SK-MEL-5 (cell line): ENCODE results near the gene PCCA. TPM values are rescaled to one million over a fixed set of nuclear protein-coding genes. Genes with fewer than 3 reads are reported as not detected.
"Not testable (repeated sequence)": the region's sequence is repeated elsewhere in the genome, so short reads cannot be mapped to it uniquely, and the experiment has no call there.

Source experiments
- DNase-seq: peaks from one replicate; pipeline ENCODE4 v3.0.0-alpha.2; 2016; ENCODE audit warnings: low read depth, low spot score
- in situ Hi-C: cut with HindIII; loops from 2 replicates; pipeline ENCODE4 v1.10.0; 2016; ENCODE audit warnings: low sequenced_read_pairs, high pct_unique_total_duplicates, low pct_unique_long_range_greater_than_20kb
- polyA plus RNA-seq, 2 experiments: library from polyadenylated mRNA; depleted of rRNA; stranded (reverse); fragments of >200 nt; gene quantifications; 2 replicates each; pipeline ENCODE4 v1.2.3, GENCODE V29; 2015
- total RNA-seq: library from RNA; depleted of rRNA; stranded (reverse); fragments of >200 nt; shearing (Covaris generic); gene quantifications from 2 replicates; pipeline ENCODE4 v1.2.3, GENCODE V29; 2014; rRNA removed

PCCA gene, protein sequence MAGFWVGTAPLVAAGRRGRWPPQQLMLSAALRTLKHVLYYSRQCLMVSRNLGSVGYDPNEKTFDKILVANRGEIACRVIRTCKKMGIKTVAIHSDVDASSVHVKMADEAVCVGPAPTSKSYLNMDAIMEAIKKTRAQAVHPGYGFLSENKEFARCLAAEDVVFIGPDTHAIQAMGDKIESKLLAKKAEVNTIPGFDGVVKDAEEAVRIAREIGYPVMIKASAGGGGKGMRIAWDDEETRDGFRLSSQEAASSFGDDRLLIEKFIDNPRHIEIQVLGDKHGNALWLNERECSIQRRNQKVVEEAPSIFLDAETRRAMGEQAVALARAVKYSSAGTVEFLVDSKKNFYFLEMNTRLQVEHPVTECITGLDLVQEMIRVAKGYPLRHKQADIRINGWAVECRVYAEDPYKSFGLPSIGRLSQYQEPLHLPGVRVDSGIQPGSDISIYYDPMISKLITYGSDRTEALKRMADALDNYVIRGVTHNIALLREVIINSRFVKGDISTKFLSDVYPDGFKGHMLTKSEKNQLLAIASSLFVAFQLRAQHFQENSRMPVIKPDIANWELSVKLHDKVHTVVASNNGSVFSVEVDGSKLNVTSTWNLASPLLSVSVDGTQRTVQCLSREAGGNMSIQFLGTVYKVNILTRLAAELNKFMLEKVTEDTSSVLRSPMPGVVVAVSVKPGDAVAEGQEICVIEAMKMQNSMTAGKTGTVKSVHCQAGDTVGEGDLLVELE
- 9.7 and 12.4 TPM in 2 replicates for total RNA-seq
- polyA plus RNA-seq (2015; cell fraction: cytosol; rRNA removed) = 7.7 and 13.7 TPM in 2 replicates
- 21.1 and 27.0 TPM in 2 replicates for polyA plus RNA-seq (2015; cell fraction: nucleus; rRNA removed)

GRCh38 chr13:100088644-100089464 is at the start of gene PCCA:
PCCA (plus strand) TSS chr13:100089093; CDS start chr13:100089121, 28 bp downstream.
- DNase-seq = peak; percentile 95
- in situ Hi-C loops = no loop called here

DNA sequence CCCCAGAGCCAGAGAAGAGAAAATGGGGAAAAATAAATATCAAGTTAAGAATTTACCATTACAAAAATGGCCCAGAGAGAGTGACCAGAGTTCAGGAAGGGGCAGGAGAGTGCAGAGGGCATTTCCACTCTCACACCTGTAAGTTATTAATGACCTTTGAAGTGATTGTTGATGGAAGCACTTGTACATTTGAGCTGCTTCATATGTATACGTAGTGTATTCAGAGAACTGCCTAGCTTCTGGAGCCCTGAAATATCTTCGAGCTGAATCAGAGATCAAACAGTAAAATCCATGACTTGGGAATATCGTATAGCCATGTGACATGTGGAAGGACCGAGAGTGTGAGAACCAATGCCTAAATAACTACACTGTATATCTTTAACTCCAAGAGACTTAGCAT is 49.2 kb upstream of the PCCA start:
- DNase-seq = peak; percentile 13
- in situ Hi-C loops = no loop called here

- DNase-seq = no peak
- in situ Hi-C loops = no loop called here
Observed at GRCh38 chr13:100040196-100040595, 48.7 kb upstream of the PCCA start.

DNA sequence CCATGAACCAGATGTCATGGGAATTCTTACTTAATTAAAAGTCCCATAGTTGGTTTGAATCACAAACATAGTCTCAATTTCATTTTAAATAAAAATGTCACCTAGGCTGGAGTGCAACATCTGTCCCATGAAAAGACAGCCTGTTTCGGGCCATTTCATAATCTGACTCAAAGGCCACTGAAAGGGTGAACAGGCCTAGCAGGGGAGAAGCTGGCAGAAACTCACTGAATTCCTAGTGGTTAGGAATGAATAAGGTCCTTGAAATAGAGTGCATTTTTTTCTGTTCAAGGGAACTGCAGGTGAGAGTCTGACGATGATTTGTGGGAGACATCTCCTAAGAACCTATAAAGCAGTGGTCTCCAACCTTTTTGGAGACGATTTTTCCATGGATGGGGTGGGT is 44.0 kb upstream of the PCCA start:
- in situ Hi-C loops = no loop called here
- no peak for DNase-seq

DNA sequence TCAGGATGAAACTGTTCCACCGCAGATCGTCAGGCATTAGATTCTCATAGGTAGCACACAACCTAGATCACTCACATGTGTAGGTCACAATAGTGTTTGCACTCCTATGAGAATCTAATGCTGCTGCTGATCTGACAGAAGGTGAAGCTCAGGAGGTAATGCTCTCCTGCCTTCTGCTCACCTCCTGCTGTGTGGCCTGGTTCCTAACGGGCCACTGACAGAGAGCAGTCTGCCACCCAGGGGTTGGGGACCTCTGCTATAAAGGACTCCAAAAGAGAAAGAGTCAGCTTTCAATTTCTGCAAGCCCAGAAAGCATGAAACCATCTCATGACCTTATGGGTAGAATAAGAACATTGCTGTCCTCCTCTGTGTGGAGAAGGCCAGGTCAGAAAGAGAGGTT is 43.5 kb upstream of the PCCA start:
- DNase-seq = no peak
- in situ Hi-C loops = no loop called here

DNA sequence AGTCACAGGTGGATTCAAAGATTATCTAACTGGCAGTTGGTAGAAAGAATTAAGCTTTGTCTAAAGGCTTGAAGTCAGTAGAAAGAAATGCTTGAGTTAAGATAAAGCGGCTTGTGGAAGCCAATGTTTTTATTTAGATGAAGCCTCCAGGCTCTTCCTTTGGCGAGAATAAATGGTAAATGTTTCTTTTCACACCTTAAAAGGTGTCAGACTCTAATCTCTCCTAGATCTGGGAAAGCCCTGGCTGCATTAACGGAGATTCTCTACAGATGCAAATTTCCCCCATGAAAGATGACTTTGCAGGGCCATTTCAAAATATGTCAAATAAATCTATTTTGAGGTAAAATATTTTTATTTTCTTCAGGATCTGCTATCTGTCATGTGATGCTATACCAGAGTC is 37.8 kb upstream of the PCCA start:
- no peak for DNase-seq
- in situ Hi-C loops = no loop called here

GRCh38 chr13:100059827-100060226 is 29.1 kb upstream of the PCCA start:
- DNase-seq = no peak
- in situ Hi-C loops = no loop called here

DNA sequence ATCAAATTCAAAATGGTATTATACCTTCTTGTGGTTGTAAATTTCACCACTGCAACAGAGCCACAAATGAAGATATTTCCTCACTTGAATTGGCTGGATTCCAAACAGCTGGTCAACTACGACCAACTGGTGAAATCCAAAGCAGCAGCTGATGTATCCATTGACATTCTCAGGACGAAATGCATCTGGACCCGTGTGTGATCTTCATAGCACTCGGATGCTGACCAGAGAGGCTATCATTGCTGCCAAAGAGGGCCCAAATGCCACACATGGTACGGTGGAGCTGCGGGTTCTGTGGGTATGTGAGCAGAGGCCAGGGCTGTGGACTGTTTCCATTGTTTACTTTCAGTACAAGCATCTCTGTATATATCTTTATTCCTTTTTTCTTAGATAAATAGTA is 25.6 kb upstream of the PCCA start:
- no peak for DNase-seq
- in situ Hi-C loops = no loop called here

GRCh38 chr13:100063906-100064305 is 25.0 kb upstream of the PCCA start:
- in situ Hi-C loops = no loop called here
- DNase-seq = no peak

DNA sequence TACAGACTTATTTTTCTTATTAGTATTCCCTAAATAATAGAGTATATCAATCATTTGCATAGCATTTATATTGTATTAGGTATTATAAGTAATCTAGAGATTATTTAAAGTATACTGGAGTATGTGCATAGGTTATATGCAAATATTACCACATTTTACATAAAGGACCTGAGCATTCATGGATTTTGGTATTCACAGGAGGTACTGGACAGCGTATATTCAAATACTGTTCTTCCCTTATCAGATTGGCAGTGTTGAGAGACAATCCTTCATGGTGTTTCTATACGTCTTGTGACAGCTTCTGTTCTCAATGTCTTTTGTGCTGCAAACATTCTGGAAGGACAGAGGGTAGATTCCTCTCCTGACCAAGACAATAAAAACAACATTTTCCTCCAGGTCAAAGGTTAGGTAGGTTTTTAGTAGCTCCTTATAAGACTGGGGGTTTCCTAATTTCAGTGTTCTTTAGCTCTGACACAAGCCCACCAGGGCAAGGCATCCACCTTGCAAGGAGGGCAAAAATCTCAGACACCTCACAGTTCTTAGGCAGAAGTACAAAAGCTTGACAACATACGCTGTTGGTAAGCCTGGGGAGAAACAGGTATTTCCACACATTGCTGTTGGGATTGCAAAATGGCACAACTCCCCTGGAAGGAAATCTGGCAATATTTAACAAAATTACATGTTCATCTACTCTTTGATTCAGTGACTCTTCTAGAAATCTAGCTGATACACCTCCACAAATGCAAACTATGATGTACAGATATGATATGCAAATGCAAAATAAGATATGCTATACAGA is 20.6 kb upstream of the PCCA start:
- in situ Hi-C loops = no loop called here
- DNase-seq = no peak

- in situ Hi-C loops = no loop called here
Observed at GRCh38 chr13:100069278-100069677, 19.6 kb upstream of the PCCA start.

DNA sequence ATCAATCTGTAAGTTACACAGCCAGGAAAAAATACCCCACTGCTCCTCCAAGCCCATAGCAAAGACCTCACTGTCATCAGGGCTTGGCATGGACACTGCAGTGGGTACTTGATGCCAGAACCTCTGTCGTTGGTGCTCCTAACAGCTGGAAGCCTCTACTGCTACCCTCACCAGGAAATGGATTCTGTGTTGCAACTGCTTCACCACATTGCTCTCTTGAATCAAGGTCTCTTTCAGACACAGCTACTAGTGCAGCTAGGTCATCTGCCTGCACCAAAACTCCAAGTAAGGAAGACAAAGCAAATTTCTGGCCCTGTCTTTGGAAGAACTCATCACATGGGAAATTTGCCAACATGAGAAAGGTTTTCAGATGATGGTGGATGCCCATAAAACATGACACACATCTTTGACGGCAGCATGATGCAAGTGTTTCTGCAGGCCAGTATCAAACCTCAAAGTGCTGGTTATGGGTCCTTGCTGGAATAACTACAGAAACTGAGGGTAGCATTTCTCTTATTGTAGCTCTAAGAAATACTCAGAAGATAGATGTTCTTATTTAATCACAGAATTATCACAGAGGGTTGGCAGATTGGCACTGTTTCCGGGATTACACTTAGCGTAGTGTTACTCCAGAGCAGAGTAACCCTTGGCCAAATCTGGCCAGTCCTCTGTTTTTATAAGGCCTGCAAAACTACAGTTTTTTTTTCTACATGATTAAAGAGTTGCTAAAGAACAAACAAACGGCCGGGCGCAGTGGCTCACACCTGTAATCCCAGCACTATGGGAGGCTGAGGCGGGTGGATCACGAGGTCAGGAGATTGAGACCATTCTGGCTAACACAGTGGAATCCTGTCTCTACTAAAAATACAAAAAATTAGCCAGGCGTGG is 12.9 kb upstream of the PCCA start:
- in situ Hi-C loops = no loop called here

More at GRCh38 chr13:100069278-100069677, 19.6 kb upstream of the PCCA start:
- DNase-seq = no peak

GRCh38 chr13:100079003-100079402 is 9.9 kb upstream of the PCCA start:
- DNase-seq, in situ Hi-C loops: not testable (repeated sequence)

More for the DNA sequence above, 12.9 kb upstream of the PCCA start:
- no peak for DNase-seq

DNA sequence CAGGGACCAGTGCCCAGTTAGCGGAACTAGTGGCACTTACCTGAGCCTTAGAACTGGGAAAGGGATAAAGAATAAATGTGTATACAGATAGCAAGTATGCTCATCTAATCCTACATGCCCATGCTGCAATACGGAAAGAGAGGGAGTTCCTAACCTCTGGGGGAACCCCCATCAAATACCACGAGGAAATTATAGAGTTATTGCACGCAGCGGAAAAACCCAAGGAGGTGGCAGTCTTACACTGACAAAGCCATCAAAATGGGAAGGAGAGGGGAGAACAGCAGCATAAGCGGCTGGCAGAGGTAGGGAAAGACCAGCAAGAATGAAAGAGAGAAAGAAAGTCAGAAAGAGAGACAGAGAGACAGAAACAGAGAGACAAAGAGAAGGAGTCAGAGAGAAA is 5.5 kb upstream of the PCCA start:
- DNase-seq, in situ Hi-C loops: not testable (repeated sequence)

DNA sequence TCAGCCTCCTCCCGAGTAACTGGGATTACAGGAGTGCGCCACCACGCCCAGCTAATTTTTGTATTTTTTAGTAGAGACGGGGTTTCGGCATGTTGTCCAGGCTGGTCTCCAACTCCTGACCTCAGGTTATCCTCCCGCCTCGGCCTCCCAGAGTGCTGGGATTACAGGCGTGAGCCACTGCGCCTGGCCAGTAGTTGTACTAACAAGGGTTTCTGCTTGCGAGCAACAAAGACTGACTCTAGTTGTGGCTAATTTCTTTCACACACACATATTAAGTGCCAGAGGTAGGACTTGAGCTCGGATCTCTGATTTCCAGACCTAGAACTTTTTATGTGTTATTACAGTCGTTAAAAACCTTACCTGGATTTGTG is 635 bp upstream of the PCCA start:
- DNase-seq = no peak

DNA sequence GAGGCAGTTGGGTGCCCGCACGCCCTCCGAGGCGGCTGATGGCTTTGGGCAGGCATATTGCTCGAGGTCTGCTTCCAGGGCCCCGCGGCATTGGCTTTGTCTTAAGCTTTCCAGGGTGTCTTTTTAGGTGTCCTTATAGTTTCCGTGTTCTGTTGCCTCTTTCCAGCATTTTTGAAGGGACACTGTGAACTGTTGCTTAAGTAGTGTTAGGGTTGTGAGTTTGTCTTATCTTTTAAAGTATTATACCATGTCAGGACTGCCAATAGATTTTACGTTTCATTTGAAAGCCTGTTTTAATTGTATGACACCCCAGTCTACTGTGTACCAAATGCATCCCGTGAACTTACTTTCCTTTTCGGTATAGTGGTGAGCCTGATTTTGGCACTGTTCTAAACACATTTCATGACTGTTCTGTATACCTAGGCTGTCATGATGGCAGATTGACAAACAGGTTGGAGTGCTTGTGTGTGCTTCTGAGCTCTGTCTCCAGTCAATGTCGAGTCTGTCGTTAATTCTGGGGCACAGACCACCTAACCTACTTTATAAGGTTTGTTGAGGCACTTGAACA is 656 bp downstream of the PCCA start:
- in situ Hi-C loops = no loop called here

More for the DNA sequence above, 635 bp upstream of the PCCA start:
- in situ Hi-C loops = no loop called here

More for the DNA sequence above, 656 bp downstream of the PCCA start:
- peak; percentile 33 for DNase-seq
